MM.1S (cell line): ENCODE results near the gene HBE1.

Experiments
- CTCF ChIP-seq: fragments of 300-600 bp; sonication (generic); IDR thresholded peaks from 2 replicates; pipeline ENCODE4 v1.5.1; 2016; ENCODE audit warnings: antibody characterized with exemption, low read length, mixed read lengths
- EZH2 ChIP-seq: fragments of 300-600 bp; sonication (generic); optimal IDR thresholded peaks from 2 replicates; pipeline ENCODE3; 2017; ENCODE audit warnings: low read depth, mild to moderate bottlenecking, antibody characterized with exemption, low read length, mixed read lengths

GRCh38 chr11:5239046-5239445 lies 30.7 kb downstream of the HBE1 start:
- TF ChIP-seq CTCF (no peak), EZH2 (no peak)
